GM12872 (cell line): Measurements from ENCODE around the gene CBX4.

Source experiments
- TF ChIP-seq, protein P1 (sequence below): IDR thresholded peaks from 3 replicates; pipeline ENCODE4 v1.5.1; 2011; ENCODE audit warnings: low read depth, mild to moderate bottlenecking, low read length, moderate library complexity; ENCODE audit not compliant: insufficient read depth

The CBX4 gene

DNA sequence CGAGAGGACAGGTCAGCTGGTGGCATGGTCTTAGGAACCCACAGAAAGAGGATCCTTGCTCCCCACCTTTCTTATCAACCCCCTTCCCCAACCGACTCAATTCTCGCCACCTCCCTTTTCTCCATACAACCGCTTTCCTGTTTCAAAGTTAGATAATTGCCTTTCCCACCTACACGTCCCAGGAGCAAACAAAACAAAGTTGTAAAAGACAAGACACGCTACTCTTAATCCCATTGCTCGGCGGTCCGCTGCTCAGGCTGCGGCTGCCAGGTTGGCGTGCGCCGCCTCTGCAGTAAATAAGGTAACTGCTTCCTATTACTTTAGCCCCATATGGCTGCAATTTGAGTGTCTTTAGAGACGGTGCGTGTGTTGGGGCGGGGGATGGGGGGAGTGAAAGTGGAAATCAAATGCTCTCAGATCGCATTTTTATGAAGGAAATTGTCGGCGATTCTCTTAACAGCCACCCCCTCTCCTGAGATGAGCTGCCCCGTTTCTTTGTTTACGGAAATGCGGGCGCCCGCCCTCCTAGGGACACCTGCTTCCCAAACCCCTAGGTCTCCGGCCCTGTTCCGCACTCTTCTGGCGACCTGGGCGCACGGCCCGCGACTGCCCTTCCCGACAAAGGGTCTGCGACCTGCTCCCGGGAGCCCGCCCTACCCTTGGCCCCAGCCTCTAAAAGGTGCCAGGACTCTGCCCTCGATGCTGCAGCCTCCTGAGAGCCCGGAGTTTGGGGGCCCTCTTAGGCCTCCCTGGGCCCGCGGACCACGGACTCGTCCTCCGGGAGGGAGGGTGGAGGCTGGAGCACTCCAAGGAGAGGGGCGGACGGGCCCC is 38.7 kb downstream of the CBX4 start:
- TF ChIP-seq, protein P1, sequence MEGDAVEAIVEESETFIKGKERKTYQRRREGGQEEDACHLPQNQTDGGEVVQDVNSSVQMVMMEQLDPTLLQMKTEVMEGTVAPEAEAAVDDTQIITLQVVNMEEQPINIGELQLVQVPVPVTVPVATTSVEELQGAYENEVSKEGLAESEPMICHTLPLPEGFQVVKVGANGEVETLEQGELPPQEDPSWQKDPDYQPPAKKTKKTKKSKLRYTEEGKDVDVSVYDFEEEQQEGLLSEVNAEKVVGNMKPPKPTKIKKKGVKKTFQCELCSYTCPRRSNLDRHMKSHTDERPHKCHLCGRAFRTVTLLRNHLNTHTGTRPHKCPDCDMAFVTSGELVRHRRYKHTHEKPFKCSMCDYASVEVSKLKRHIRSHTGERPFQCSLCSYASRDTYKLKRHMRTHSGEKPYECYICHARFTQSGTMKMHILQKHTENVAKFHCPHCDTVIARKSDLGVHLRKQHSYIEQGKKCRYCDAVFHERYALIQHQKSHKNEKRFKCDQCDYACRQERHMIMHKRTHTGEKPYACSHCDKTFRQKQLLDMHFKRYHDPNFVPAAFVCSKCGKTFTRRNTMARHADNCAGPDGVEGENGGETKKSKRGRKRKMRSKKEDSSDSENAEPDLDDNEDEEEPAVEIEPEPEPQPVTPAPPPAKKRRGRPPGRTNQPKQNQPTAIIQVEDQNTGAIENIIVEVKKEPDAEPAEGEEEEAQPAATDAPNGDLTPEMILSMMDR = no peak

DNA sequence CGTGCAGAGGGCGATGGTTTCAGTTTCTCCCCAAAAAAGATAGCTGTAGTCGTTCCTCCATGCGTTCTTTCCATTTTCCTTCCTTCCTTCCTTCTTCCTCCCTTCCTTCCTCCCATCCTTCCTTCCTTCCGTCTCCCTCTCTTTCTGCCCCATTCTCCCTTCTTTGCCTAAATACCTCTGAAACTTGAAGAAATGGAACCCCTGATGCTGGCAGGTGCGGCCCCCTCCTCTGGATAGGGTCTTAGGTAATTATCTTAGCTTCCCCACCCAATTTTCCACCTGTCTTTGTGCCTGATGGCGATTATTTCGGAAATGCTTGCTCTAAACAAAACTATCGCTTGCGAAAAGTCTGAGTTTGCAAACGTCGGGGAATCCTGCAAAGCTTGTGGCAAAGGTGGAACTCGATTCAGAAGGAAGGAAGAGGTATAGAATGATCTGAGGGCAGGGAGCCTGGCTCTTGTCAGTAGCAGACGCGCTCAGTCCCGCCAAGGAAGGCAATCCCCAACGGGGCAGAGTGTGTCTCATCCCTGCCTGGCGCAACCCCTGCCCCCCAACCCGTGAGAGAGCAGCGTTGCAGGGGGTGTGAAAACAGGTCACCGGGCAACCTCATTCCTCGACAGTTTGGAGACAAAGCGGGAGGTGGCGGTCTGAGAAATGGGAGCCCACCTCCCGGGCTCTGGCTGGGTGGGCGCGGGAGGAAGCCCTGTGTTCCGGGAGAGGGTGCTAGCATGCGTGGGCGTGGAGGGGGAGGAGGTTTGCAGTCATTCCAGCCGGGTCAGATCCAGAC is 39.5 kb downstream of the CBX4 start:
- TF ChIP-seq, protein P1 = no peak

DNA sequence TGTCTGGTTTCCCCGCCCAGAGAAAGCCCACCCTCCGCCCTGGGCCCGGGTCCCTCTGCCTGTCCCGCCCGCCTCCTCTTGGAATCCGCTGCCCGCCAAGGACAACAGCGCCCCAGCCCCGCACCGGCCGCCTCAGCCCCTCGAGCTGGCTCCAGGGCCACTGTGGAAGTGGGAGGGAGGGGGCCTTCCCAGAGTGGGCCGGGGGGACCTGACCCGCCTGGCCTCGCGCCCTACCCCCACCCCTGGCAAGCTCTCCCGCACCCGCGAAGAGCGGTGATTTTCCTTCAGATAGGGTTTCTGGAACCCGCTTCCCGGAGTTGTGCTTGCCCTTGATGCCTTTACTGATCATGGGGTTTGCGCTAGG is 40.1 kb downstream of the CBX4 start:
- TF ChIP-seq, protein P1 = no peak

DNA sequence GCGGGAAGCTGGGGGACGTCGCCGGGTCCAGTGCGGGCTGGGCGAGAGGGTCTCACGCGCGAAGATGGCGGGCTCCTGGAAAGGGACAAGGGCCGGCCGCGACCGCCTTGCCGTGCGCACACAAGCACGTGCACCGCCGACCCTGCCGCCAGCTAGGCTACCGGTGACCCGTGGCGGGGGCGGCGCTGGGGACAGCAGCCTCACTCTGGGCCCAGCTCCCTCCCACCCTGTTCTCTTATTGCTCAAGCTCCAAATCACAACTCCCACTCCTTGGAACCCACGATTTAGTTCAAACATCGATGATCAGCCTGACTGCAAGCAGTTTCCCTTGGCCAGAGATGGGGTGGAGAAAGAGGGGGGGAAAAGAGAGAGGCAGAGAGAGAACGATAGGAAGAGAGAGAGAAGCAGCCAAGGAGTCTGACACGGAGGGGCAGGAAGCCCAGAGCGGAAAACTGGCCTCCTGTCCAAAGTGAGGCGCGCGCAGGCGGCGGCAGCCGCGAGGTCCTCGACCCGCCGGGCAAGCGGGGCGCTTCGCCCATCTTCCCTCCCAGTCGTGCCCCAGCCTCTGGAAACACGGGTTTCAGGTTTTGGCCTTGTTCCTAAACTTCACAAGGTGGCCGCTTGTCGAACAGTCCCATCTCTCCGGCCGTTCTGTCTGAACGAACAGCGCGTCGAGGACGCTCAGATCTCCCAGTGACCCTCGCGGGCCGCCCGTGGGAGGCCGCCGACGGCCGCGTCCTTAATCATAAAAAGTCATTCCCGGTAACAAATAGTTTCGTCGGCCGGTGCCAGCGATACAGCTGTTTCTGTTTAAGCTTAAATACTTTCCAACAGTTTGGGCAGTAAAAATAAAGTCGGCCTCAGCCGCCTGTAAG is 40.7 kb downstream of the CBX4 start:
- TF ChIP-seq, protein P1 = no peak

DNA sequence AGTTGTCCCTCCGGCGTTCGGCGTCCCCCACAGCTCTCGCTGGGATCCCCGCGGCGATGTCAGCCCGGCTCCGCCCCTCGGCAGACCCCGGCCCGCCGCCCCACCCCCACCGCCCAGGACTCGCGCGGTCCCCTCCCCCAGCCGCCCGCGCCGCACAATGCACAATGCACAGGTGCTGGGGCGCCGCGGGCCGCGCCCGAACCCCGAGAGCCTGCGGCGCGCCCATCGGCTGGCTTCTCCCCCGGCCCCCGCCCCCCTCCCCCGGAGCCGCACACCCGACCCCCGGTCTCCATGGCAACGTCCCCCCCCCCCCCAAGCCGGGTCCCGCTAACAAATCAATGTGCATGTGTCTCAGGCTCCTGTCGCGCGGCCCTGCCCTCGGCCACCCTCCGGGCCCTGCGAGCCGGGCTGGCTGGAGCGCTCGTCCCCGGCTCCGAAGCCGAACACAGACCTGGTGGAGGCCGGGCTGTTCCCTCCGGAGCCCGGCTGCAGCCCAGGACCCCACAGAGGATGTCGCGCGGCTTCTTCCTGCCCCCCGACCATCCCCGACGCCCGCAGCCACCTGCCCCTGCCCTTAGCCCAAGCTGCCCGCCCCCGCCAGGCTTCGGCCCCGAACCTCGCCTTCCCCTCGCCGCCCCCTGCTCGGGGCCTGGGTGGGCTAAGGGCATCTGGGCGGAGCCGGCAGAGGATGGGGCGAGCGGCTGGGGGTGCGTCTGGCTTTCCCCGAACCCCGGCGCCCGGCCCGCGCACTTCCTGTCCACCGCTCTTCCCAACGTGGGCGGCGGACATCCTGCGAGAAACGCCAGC is 41.5 kb downstream of the CBX4 start:
- TF ChIP-seq, protein P1 = no peak

DNA sequence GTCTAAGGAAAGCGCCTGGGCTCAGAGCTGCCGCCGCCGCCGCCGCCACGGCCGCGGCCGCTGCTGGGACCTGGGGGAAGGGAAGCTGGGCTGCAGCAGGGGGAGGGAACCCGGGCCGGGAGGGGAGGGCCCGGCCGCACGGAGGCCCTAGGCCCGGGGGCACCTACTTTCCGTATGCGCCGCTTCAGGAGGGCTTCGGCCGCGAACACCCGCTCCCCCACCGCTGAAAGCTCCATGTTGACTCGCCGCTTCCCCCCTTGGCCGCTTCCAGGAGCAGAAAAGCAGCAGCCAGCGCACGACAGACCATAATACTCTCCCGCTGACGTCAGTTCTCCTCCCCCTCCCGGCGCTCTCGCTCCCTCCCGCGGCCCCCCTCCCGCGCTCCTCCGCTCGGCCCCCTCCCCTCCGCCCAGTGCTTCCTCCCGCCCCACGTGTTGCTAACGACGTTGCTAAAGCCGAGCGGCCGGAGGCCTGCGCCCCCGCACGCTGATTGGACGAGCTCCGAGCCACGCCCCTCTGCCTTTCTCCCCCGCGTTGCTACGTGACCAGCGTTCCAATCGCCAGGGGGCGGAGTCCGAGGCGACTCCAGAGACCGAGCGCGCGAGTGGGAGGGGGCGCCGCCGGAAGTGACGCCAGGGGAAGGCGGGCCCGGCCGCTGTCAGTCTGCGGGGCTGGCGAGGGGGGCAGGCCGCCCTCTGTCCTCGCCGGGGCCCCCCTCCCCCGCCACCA is 42.3 kb downstream of the CBX4 start, which contains the start of gene CBX8:
Gene CBX8, minus strand, starts transcription at position 315 of the 729 bp plus-strand sequence. Its CDS starts 79 bp downstream, at position 236.
- TF ChIP-seq, protein P1 = no peak
